ENCODE data around the gene UCHL3.

DNA sequence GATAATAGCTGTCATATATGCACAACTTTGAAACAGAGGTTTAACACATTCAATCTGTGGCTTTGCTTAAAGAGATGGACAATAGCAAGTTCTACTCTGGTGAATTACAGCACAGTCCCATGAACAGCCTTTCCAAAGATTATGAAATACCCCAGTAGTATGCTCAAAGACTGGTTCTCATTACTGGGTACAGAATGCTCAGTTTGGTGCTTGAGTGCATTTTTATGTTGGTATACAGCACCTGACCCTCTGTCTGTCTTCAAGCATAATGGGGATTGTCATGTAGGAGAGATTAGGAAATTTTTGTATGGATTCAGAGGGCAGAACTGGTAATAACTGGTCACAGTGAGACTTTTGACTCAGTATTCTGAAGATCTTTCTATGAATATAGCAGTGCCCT lies 94.1 kb downstream of the UCHL3 start:
- TF ChIP-seq, protein P1, sequence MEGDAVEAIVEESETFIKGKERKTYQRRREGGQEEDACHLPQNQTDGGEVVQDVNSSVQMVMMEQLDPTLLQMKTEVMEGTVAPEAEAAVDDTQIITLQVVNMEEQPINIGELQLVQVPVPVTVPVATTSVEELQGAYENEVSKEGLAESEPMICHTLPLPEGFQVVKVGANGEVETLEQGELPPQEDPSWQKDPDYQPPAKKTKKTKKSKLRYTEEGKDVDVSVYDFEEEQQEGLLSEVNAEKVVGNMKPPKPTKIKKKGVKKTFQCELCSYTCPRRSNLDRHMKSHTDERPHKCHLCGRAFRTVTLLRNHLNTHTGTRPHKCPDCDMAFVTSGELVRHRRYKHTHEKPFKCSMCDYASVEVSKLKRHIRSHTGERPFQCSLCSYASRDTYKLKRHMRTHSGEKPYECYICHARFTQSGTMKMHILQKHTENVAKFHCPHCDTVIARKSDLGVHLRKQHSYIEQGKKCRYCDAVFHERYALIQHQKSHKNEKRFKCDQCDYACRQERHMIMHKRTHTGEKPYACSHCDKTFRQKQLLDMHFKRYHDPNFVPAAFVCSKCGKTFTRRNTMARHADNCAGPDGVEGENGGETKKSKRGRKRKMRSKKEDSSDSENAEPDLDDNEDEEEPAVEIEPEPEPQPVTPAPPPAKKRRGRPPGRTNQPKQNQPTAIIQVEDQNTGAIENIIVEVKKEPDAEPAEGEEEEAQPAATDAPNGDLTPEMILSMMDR (optimal IDR thresholded peaks at IDR 0.05 in 1 of 3, IDR thresholded peaks at IDR 0.05 in 1 of 3, conservative IDR thresholded peaks at IDR 0.05 in 1 of 3; ENCODE audit: extremely low read depth in 1 of 3, insufficient read depth in 2 of 3, low read length in 3 of 3), result no peak
- no peak for TF ChIP-seq EZH2 (IDR thresholded peaks at IDR 0.05; ENCODE audit: low read length)

All from keratinocyte (primary cell).